ENCODE results near the gene FAAH2. TPM values are rescaled to one million over a fixed set of nuclear protein-coding genes. Genes with fewer than 3 reads are reported as not detected.

FAAH2 gene
- total RNA-seq, 2 experiments from 2014 or later, result 1.3 to 1.7 TPM

- peaks cover 12% of the 10 kb centered on the region for H3K36me3 Mint-ChIP-seq (ENCODE audit: low read depth)
- no peak for DNase-seq
- ChIA-PET POLR2A (no interaction called here), CTCF (no interaction called here)
- no peaks in the 10 kb centered on the region for H3K4me1 Mint-ChIP-seq (ENCODE audit: low read depth)
- no peak overlapping the region for H3K4me3 Mint-ChIP-seq
- intact Hi-C loops (cut with micrococcal nuclease), result no loop called here
- no peak for ATAC-seq
- no peaks in the 10 kb centered on the region for H3K27me3 Mint-ChIP-seq
- peaks cover 2% of the 10 kb centered on the region for H3K9me3 Mint-ChIP-seq
- no peak overlapping the region for H3K27ac Mint-ChIP-seq
- no peak for TF ChIP-seq CTCF (IDR thresholded peaks at IDR 0.05)
These were observed 165.0 kb downstream of the FAAH2 start for GRCh38 chrX:57451426-57452020.

GRCh38 chrX:57453901-57454300, 167.4 kb downstream of the FAAH2 start:
- POLR2A ChIA-PET, result no interaction called here
- peak; percentile 15 for DNase-seq
- peak; percentile 30 for TF ChIP-seq CTCF (IDR thresholded peaks at IDR 0.05)
- Mint-ChIP-seq H3K4me3 (no peak overlapping the region), H3K27me3 (no peaks in the 10 kb centered on the region), H3K27ac (no peak overlapping the region), H3K9me3 (peaks cover 4% of the 10 kb centered on the region), H3K36me3 (ENCODE audit: low read depth) (peaks cover 9% of the 10 kb centered on the region), H3K4me1 (ENCODE audit: low read depth) (no peaks in the 10 kb centered on the region)
- CTCF ChIA-PET, result interaction anchor here (0.7 kb wide), 1 partner anchor 169 kb away, joined by 3 read pairs; no protein-coding TSS in a partner anchor
- ATAC-seq, result no peak
- intact Hi-C loops (cut with micrococcal nuclease), result no loop called here

DNA sequence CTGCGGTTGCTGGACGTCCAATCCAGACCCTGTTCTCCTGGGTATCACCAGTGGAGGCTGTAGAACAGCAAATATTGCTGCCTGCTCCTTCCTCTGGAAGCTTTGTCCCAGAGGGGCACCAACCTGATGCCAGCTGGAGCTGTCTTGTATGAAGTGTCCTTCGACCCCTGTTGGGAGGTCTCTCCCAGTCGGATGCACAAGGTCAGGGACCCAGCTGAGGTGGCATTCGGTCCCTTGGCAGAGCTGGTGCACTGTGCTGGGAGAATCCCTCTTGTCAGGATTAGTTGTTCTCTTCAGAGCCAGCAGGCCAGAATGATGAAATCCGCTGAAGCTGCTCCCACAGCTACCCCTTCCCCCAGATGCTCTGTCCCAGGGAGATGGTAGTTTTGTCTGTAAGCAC, 195.0 kb downstream of the FAAH2 start:
- TF ChIP-seq CTCF (IDR thresholded peaks at IDR 0.05), result no peak
- Mint-ChIP-seq H3K9me3 (no peaks in the 10 kb centered on the region), H3K36me3 (ENCODE audit: low read depth) (peaks cover 1% of the 10 kb centered on the region), H3K27ac (no peak overlapping the region), H3K27me3 (no peaks in the 10 kb centered on the region), H3K4me1 (ENCODE audit: low read depth) (no peaks in the 10 kb centered on the region), H3K4me3 (no peak overlapping the region)
- DNase-seq, result no peak
- POLR2A ChIA-PET, result no interaction called here
- CTCF ChIA-PET, result no interaction called here
- intact Hi-C loops (cut with micrococcal nuclease), result no loop called here
- ATAC-seq, result no peak

GRCh38 chrX:57516491-57516890, 230.0 kb downstream of the FAAH2 start:
- POLR2A ChIA-PET, result no interaction called here
- intact Hi-C loops (cut with micrococcal nuclease), result no loop called here
- H3K27me3 Mint-ChIP-seq, result no peaks in the 10 kb centered on the region
- no peak overlapping the region for H3K4me3 Mint-ChIP-seq
- H3K27ac Mint-ChIP-seq, result no peak overlapping the region
- TF ChIP-seq CTCF (IDR thresholded peaks at IDR 0.05), result no peak
- no peaks in the 10 kb centered on the region for H3K36me3 Mint-ChIP-seq (ENCODE audit: low read depth)
- DNase-seq (no peak), ATAC-seq (no peak)
- CTCF ChIA-PET, result no interaction called here
- H3K4me1 Mint-ChIP-seq (ENCODE audit: low read depth), result no peaks in the 10 kb centered on the region
- H3K9me3 Mint-ChIP-seq, result no peaks in the 10 kb centered on the region

DNA sequence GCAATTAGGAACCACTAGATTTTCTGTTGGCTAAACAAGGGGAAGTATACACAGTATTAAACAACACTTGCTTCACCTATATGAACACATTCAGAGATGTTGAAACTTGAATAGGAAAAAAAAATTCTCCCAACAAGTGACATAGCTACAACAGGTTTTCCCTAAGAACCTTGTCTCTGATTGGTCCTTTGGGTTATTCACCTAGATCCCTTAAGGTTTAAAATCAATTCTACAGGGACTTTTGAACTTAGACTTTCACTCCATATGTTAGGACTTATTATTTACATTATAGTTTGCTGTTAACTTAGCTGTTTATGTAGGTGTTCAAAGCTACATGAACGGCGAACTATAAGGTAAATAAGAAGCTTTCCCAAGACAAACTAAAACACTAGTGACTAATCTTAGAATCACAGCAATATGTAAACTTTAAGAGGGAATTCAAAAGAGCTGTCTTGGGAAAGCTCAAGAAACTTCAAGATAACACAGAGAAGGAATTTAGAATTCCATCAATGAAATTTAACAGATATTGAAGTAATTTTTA, 233.1 kb downstream of the FAAH2 start:
- DNase-seq (no peak), ATAC-seq (no peak)
- no peak for TF ChIP-seq CTCF (IDR thresholded peaks at IDR 0.05)
- POLR2A ChIA-PET, result no interaction called here
- Mint-ChIP-seq H3K9me3 (no peaks in the 10 kb centered on the region), H3K4me3 (no peak overlapping the region), H3K36me3 (ENCODE audit: low read depth) (no peaks in the 10 kb centered on the region), H3K27ac (no peak overlapping the region), H3K4me1 (ENCODE audit: low read depth) (no peaks in the 10 kb centered on the region), H3K27me3 (no peaks in the 10 kb centered on the region)
- CTCF ChIA-PET, result no interaction called here
- intact Hi-C loops (cut with micrococcal nuclease), result no loop called here

Data from activated CD8-positive, alpha-beta T cell treated with anti-CD3 and anti-CD28 coated beads for 36 hours (primary cell).